Rectal smooth muscle tissue (tissue), 1 donor: Measurements from ENCODE around the gene JPT1.
"Not testable (repeated sequence)": the region's sequence is repeated elsewhere in the genome, so short reads cannot be mapped to it uniquely, and the experiment has no call there.

Source experiments
- H3K27ac ChIP-seq: one replicate; pipeline ENCODE4 v1.7.0; 2013; ENCODE audit warnings: low read depth, low read length, inconsistent platforms
- H3K27me3 ChIP-seq: one replicate; pipeline ENCODE4 v1.7.0; 2013; ENCODE audit warnings: low read length; ENCODE audit not compliant: control insufficient read depth, insufficient read depth
- H3K36me3 ChIP-seq: one replicate; pipeline ENCODE4 v1.7.0; 2013; ENCODE audit warnings: low read length; ENCODE audit not compliant: control insufficient read depth, insufficient read depth
- H3K4me1 ChIP-seq: one replicate; pipeline ENCODE4 v1.7.0; 2013; ENCODE audit warnings: low read length; ENCODE audit not compliant: control insufficient read depth, insufficient read depth
- H3K4me3 ChIP-seq: one replicate; pipeline ENCODE4 v1.7.0; 2013; ENCODE audit warnings: low read length
- H3K9ac ChIP-seq: one replicate; pipeline ENCODE4 v1.7.0; 2013; ENCODE audit warnings: low read length

JPT1 gene

GRCh38 chr17:75152523-75152921 is 1.8 kb downstream of the JPT1 start:
- H3K36me3 ChIP-seq, result no peaks in the 10 kb centered on the region
- no peak overlapping the region for H3K4me3 ChIP-seq
- no peaks in the 10 kb centered on the region for H3K27me3 ChIP-seq
- peaks cover 2% of the 10 kb centered on the region for H3K4me1 ChIP-seq
- H3K9ac ChIP-seq, result no peak overlapping the region
- no peak overlapping the region for H3K27ac ChIP-seq

GRCh38 chr17:75151930-75152329 is 2.4 kb downstream of the JPT1 start:
- Histone ChIP-seq H3K36me3 (peaks cover 5% of the 10 kb centered on the region), H3K4me1 (peaks cover 2% of the 10 kb centered on the region), H3K27ac (no peak overlapping the region), H3K27me3 (no peaks in the 10 kb centered on the region), H3K4me3 (no peak overlapping the region), H3K9ac (no peak overlapping the region)

- H3K27ac ChIP-seq, result no peak overlapping the region
- no peaks in the 10 kb centered on the region for H3K27me3 ChIP-seq
- H3K4me3 ChIP-seq, result no peak overlapping the region
- no peak overlapping the region for H3K9ac ChIP-seq
- no peaks in the 10 kb centered on the region for H3K4me1 ChIP-seq
- H3K36me3 ChIP-seq, result peaks cover 15% of the 10 kb centered on the region
Measured at GRCh38 chr17:75147878-75148546, 6.3 kb downstream of the JPT1 start.

- no peaks in the 10 kb centered on the region for H3K27me3 ChIP-seq
- H3K36me3 ChIP-seq, result peaks cover 15% of the 10 kb centered on the region
- no peak overlapping the region for H3K9ac ChIP-seq
- no peak overlapping the region for H3K4me3 ChIP-seq
- no peak overlapping the region for H3K27ac ChIP-seq
- H3K4me1 ChIP-seq, result no peaks in the 10 kb centered on the region
Measured at GRCh38 chr17:75146592-75146991, 7.7 kb downstream of the JPT1 start.

GRCh38 chr17:75144816-75145512 is 9.3 kb downstream of the JPT1 start:
- Histone ChIP-seq H3K9ac (no peak overlapping the region), H3K36me3 (peaks cover 15% of the 10 kb centered on the region), H3K27me3 (no peaks in the 10 kb centered on the region), H3K27ac (no peak overlapping the region), H3K4me1 (no peaks in the 10 kb centered on the region), H3K4me3 (no peak overlapping the region)

- Histone ChIP-seq H3K9ac (no peak overlapping the region), H3K36me3 (peaks cover 14% of the 10 kb centered on the region), H3K27me3 (no peaks in the 10 kb centered on the region), H3K4me1 (no peaks in the 10 kb centered on the region), H3K4me3 (no peak overlapping the region), H3K27ac (no peak overlapping the region)
Measured at GRCh38 chr17:75142236-75142971, 11.9 kb downstream of the JPT1 start.

- H3K9ac ChIP-seq, result no peak overlapping the region
- no peaks in the 10 kb centered on the region for H3K27me3 ChIP-seq
- no peak overlapping the region for H3K27ac ChIP-seq
- H3K4me3 ChIP-seq, result no peak overlapping the region
- no peaks in the 10 kb centered on the region for H3K4me1 ChIP-seq
- no peaks in the 10 kb centered on the region for H3K36me3 ChIP-seq
Measured at GRCh38 chr17:75138519-75138918, 15.8 kb downstream of the JPT1 start.

GRCh38 chr17:75137762-75138161 is 16.6 kb downstream of the JPT1 start:
- H3K9ac ChIP-seq, H3K4me1 ChIP-seq, H3K36me3 ChIP-seq, H3K27ac ChIP-seq, H3K4me3 ChIP-seq, H3K27me3 ChIP-seq: not testable (repeated sequence)

- Histone ChIP-seq H3K27me3 (no peaks in the 10 kb centered on the region), H3K4me3 (no peak overlapping the region), H3K36me3 (no peaks in the 10 kb centered on the region), H3K9ac (no peak overlapping the region), H3K27ac (no peak overlapping the region), H3K4me1 (no peaks in the 10 kb centered on the region)
Measured at GRCh38 chr17:75135946-75136345, 18.4 kb downstream of the JPT1 start.

- H3K4me1 ChIP-seq, result no peaks in the 10 kb centered on the region
- no peak overlapping the region for H3K27ac ChIP-seq
- no peak overlapping the region for H3K9ac ChIP-seq
- H3K27me3 ChIP-seq, result no peaks in the 10 kb centered on the region
- no peaks in the 10 kb centered on the region for H3K36me3 ChIP-seq
- no peak overlapping the region for H3K4me3 ChIP-seq
Measured at GRCh38 chr17:75135452-75135851, 18.9 kb downstream of the JPT1 start.

GRCh38 chr17:75133607-75134347 is 20.5 kb downstream of the JPT1 start:
- not testable (repeated sequence) for H3K9ac ChIP-seq, H3K27me3 ChIP-seq, H3K4me1 ChIP-seq, H3K36me3 ChIP-seq, H3K4me3 ChIP-seq, H3K27ac ChIP-seq

- Histone ChIP-seq H3K4me1 (no peaks in the 10 kb centered on the region), H3K9ac (no peak overlapping the region), H3K4me3 (no peak overlapping the region), H3K36me3 (peaks cover 6% of the 10 kb centered on the region), H3K27ac (no peak overlapping the region), H3K27me3 (no peaks in the 10 kb centered on the region)
Measured at GRCh38 chr17:75133001-75133400, 21.3 kb downstream of the JPT1 start.
